ENCODE data around the gene SH3GL2.

Gene SH3GL2

DNA sequence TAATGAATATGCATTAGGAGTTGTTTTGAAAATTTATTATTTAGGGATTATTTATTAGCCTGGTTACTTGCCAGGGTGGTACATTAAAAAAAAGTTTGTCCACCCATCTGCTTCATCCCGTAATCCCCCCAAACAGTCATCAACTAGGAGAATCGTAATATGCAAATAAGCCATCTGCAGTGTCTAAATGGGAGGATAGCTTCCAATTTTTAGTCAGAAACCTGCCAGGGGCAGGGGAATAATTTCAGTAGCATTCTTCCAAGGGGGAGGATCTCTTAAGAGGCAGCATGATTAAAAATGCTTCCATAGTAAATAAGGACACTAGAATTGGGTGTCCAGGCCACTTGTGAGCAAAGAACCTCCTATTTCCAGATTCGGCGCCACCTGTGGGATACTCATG is 43.3 kb downstream of the SH3GL2 start:
- no peaks in the 10 kb centered on the region for H3F3A ChIP-seq (ENCODE audit: low read depth)
- H4K20me1 ChIP-seq (ENCODE audit: insufficient read depth, low read length, poor library complexity, severe bottlenecking) = no peaks in the 10 kb centered on the region
- H2AFZ ChIP-seq (ENCODE audit: low read length) = no peak overlapping the region
- H3K9ac ChIP-seq (ENCODE audit: low read depth, low read length, poor library complexity, severe bottlenecking) = no peak overlapping the region
- no peak for TF ChIP-seq EZH2phosphoT487 (IDR thresholded peaks at IDR 0.05; ENCODE audit: borderline replicate concordance)
- TF ChIP-seq, protein P1, sequence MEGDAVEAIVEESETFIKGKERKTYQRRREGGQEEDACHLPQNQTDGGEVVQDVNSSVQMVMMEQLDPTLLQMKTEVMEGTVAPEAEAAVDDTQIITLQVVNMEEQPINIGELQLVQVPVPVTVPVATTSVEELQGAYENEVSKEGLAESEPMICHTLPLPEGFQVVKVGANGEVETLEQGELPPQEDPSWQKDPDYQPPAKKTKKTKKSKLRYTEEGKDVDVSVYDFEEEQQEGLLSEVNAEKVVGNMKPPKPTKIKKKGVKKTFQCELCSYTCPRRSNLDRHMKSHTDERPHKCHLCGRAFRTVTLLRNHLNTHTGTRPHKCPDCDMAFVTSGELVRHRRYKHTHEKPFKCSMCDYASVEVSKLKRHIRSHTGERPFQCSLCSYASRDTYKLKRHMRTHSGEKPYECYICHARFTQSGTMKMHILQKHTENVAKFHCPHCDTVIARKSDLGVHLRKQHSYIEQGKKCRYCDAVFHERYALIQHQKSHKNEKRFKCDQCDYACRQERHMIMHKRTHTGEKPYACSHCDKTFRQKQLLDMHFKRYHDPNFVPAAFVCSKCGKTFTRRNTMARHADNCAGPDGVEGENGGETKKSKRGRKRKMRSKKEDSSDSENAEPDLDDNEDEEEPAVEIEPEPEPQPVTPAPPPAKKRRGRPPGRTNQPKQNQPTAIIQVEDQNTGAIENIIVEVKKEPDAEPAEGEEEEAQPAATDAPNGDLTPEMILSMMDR (conservative IDR thresholded peaks at IDR 0.05; ENCODE audit: low read length) = no peak
- 0 out of 2 replicates have a peak, but pooled peaks cover under 1% of the 10 kb centered on the region for H3K9me2 ChIP-seq (replicated peaks; ENCODE audit: low read depth, low read length)
- no peaks in the 10 kb centered on the region for H3K79me2 ChIP-seq (ENCODE audit: insufficient read depth, low read length)
- H3K4me1 ChIP-seq (ENCODE audit: insufficient read depth, low read length, poor library complexity, severe bottlenecking) = no peaks in the 10 kb centered on the region
- no peaks in the 10 kb centered on the region for H3K36me3 ChIP-seq (ENCODE audit: insufficient read depth, low read length)
- H3K4me2 ChIP-seq (ENCODE audit: low read depth, low read length, poor library complexity, severe bottlenecking) = no peak overlapping the region
- no peak overlapping the region for H3K4me3 ChIP-seq (ENCODE audit: low read length, poor library complexity, severe bottlenecking)
- H3K9me3 ChIP-seq (ENCODE audit: insufficient read depth, low read depth, low read length) = no peaks in the 10 kb centered on the region
- H3K27me3 ChIP-seq (ENCODE audit: insufficient read depth, low read length, poor library complexity, severe bottlenecking) = no peaks in the 10 kb centered on the region

- Histone ChIP-seq H3K4me2 (ENCODE audit: low read depth, low read length, poor library complexity, severe bottlenecking) (no peak overlapping the region), H3K27me3 (ENCODE audit: insufficient read depth, low read length, poor library complexity, severe bottlenecking) (no peaks in the 10 kb centered on the region), H3K4me3 (ENCODE audit: low read length, poor library complexity, severe bottlenecking) (no peak overlapping the region), H2AFZ (ENCODE audit: low read length) (no peak overlapping the region), H3K9me2 (replicated peaks; ENCODE audit: low read depth, low read length) (no peaks in the 10 kb centered on the region), H3K4me1 (ENCODE audit: insufficient read depth, low read length, poor library complexity, severe bottlenecking) (no peaks in the 10 kb centered on the region), H3F3A (ENCODE audit: low read depth) (no peaks in the 10 kb centered on the region), H3K9ac (ENCODE audit: low read depth, low read length, poor library complexity, severe bottlenecking) (no peak overlapping the region), H3K9me3 (ENCODE audit: insufficient read depth, low read depth, low read length) (no peaks in the 10 kb centered on the region), H3K36me3 (ENCODE audit: insufficient read depth, low read length) (no peaks in the 10 kb centered on the region), H3K79me2 (ENCODE audit: insufficient read depth, low read length) (no peaks in the 10 kb centered on the region), H4K20me1 (ENCODE audit: insufficient read depth, low read length, poor library complexity, severe bottlenecking) (no peaks in the 10 kb centered on the region)
- TF ChIP-seq EZH2phosphoT487 (IDR thresholded peaks at IDR 0.05; ENCODE audit: borderline replicate concordance) = no peak
- TF ChIP-seq, protein P1 (conservative IDR thresholded peaks at IDR 0.05; ENCODE audit: low read length) = no peak
Measured at GRCh38 chr9:17622749-17623148, 43.9 kb downstream of the SH3GL2 start.

DNA sequence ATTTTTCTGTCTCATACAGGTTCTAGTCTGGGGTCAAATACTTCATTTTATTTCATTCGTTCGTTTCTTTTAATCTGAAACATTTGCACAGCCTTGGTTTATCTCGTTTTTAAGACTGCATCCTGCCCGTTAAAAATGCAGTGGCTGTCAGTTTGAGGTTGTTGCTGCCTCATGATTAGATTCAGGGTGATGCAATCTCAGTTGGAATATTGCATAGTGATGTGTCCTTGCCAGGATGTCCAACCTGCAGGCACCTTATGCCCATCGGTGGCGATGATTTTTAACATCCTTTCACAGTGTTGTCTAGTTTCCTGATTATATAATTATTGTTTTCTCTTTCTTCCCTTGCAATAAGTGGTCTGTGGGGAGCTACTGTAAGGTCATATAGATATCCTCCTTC is 45.1 kb downstream of the SH3GL2 start:
- H3K36me3 ChIP-seq (ENCODE audit: insufficient read depth, low read length) = no peaks in the 10 kb centered on the region
- TF ChIP-seq, protein P1 (conservative IDR thresholded peaks at IDR 0.05; ENCODE audit: low read length) = no peak
- no peak for TF ChIP-seq EZH2phosphoT487 (IDR thresholded peaks at IDR 0.05; ENCODE audit: borderline replicate concordance)
- no peak overlapping the region for H2AFZ ChIP-seq (ENCODE audit: low read length)
- no peak overlapping the region for H3K4me3 ChIP-seq (ENCODE audit: low read length, poor library complexity, severe bottlenecking)
- H3K4me1 ChIP-seq (ENCODE audit: insufficient read depth, low read length, poor library complexity, severe bottlenecking) = no peaks in the 10 kb centered on the region
- no peaks in the 10 kb centered on the region for H3K9me3 ChIP-seq (ENCODE audit: insufficient read depth, low read depth, low read length)
- no peak overlapping the region for H3K9ac ChIP-seq (ENCODE audit: low read depth, low read length, poor library complexity, severe bottlenecking)
- no peaks in the 10 kb centered on the region for H4K20me1 ChIP-seq (ENCODE audit: insufficient read depth, low read length, poor library complexity, severe bottlenecking)
- H3K4me2 ChIP-seq (ENCODE audit: low read depth, low read length, poor library complexity, severe bottlenecking) = no peak overlapping the region
- no peaks in the 10 kb centered on the region for H3K9me2 ChIP-seq (replicated peaks; ENCODE audit: low read depth, low read length)
- H3K27me3 ChIP-seq (ENCODE audit: insufficient read depth, low read length, poor library complexity, severe bottlenecking) = no peaks in the 10 kb centered on the region
- H3K79me2 ChIP-seq (ENCODE audit: insufficient read depth, low read length) = no peaks in the 10 kb centered on the region
- no peaks in the 10 kb centered on the region for H3F3A ChIP-seq (ENCODE audit: low read depth)
